ENCODE data around the gene ANKRD17.

ANKRD17 gene

GRCh38 chr4:73099143-73099542, 159.5 kb downstream of the ANKRD17 start:
- no peak for TF ChIP-seq YY1 (IDR thresholded peaks at IDR 0.05; ENCODE audit: low read depth)
- TF ChIP-seq FOXM1 (IDR thresholded peaks at IDR 0.05; ENCODE audit: borderline replicate concordance, low read depth) = no peak
- no peak for TF ChIP-seq EGR1 (IDR thresholded peaks at IDR 0.05)
- no peak for TF ChIP-seq USF1 (IDR thresholded peaks at IDR 0.05)
- TF ChIP-seq ZBTB7A (IDR thresholded peaks at IDR 0.05; ENCODE audit: low read depth) = no peak
- TF ChIP-seq TEAD4 (IDR thresholded peaks at IDR 0.05) = no peak
- TF ChIP-seq REST (IDR thresholded peaks at IDR 0.05; ENCODE audit: low read depth) = no peak
- no peak for TF ChIP-seq NFIC (IDR thresholded peaks at IDR 0.05)
- no peak for TF ChIP-seq RAD21 (IDR thresholded peaks at IDR 0.05; ENCODE audit: low read depth)
- TF ChIP-seq MAX (IDR thresholded peaks at IDR 0.05) = no peak

- no peak for TF ChIP-seq TEAD4 (IDR thresholded peaks at IDR 0.05)
- TF ChIP-seq CEBPB (IDR thresholded peaks at IDR 0.05) = no peak
- no peak for TF ChIP-seq TAF1 (IDR thresholded peaks at IDR 0.05; ENCODE audit: low read depth)
- no peak for TF ChIP-seq EP300 (IDR thresholded peaks at IDR 0.05; ENCODE audit: borderline replicate concordance)
- no peak for TF ChIP-seq EGR1 (IDR thresholded peaks at IDR 0.05)
- TF ChIP-seq MAX (IDR thresholded peaks at IDR 0.05) = no peak
- no peak for TF ChIP-seq FOXM1 (IDR thresholded peaks at IDR 0.05; ENCODE audit: borderline replicate concordance, low read depth)
- TF ChIP-seq ZBTB7A (IDR thresholded peaks at IDR 0.05; ENCODE audit: low read depth) = no peak
- TF ChIP-seq TCF12 (IDR thresholded peaks at IDR 0.05; ENCODE audit: low read depth) = no peak
- TF ChIP-seq REST (IDR thresholded peaks at IDR 0.05; ENCODE audit: low read depth) = no peak
These were observed 159.9 kb downstream of the ANKRD17 start for GRCh38 chr4:73098713-73099112.

GRCh38 chr4:73098016-73098415, 160.6 kb downstream of the ANKRD17 start:
- no peak for TF ChIP-seq MAX (IDR thresholded peaks at IDR 0.05)
- no peak for TF ChIP-seq CEBPB (IDR thresholded peaks at IDR 0.05)

GRCh38 chr4:73092868-73093267, 165.7 kb downstream of the ANKRD17 start:
- no peak for TF ChIP-seq CEBPB (IDR thresholded peaks at IDR 0.05)
- TF ChIP-seq ZBTB7A (IDR thresholded peaks at IDR 0.05; ENCODE audit: low read depth) = no peak
- no peak for TF ChIP-seq TAF1 (IDR thresholded peaks at IDR 0.05; ENCODE audit: low read depth)
- no peak for TF ChIP-seq FOXM1 (IDR thresholded peaks at IDR 0.05; ENCODE audit: borderline replicate concordance, low read depth)
- no peak for TF ChIP-seq EP300 (IDR thresholded peaks at IDR 0.05; ENCODE audit: borderline replicate concordance)
- TF ChIP-seq CREB1 (IDR thresholded peaks at IDR 0.05; ENCODE audit: low read depth) = no peak
- no peak for TF ChIP-seq REST (IDR thresholded peaks at IDR 0.05; ENCODE audit: low read depth)
- no peak for TF ChIP-seq TEAD4 (IDR thresholded peaks at IDR 0.05)
- TF ChIP-seq YY1 (IDR thresholded peaks at IDR 0.05; ENCODE audit: low read depth) = no peak
- no peak for TF ChIP-seq RAD21 (IDR thresholded peaks at IDR 0.05; ENCODE audit: low read depth)
- TF ChIP-seq EGR1 (IDR thresholded peaks at IDR 0.05) = no peak
- TF ChIP-seq TCF12 (IDR thresholded peaks at IDR 0.05; ENCODE audit: low read depth) = no peak

GRCh38 chr4:73090738-73091137, 167.9 kb downstream of the ANKRD17 start:
- TF ChIP-seq YY1 (IDR thresholded peaks at IDR 0.05; ENCODE audit: low read depth) = no peak
- TF ChIP-seq MAX (IDR thresholded peaks at IDR 0.05) = no peak
- TF ChIP-seq ZBTB7A (IDR thresholded peaks at IDR 0.05; ENCODE audit: low read depth) = no peak
- no peak for TF ChIP-seq EP300 (IDR thresholded peaks at IDR 0.05; ENCODE audit: borderline replicate concordance)

All from Ishikawa (cell line).